PC-9 (cell line): Measurements from ENCODE around the gene DNAJC13.

ENCODE experiments used
- CTCF ChIP-seq: fragments of 200-600 bp; sonication (generic); conservative IDR thresholded peaks from 2 replicates; pipeline ENCODE4 v1.6.1; 2017; ENCODE audit warnings: mixed run types, antibody characterized with exemption, mild to moderate bottlenecking, moderate library complexity
- EZH2 ChIP-seq: fragments of 200-600 bp; sonication (generic); IDR thresholded peaks from 2 replicates; pipeline ENCODE4 v1.8.0; 2017; ENCODE audit warnings: antibody characterized with exemption, low read depth

GRCh38 chr3:132448216-132448961, 31.1 kb downstream of the DNAJC13 start:
- TF ChIP-seq CTCF: no peak
- TF ChIP-seq EZH2: no peak
